Upper lobe of left lung (tissue), 6 donors: ENCODE results near the gene LYRM7. TPM values are rescaled to one million over a fixed set of nuclear protein-coding genes. Genes with fewer than 3 reads are reported as not detected.

ENCODE experiments used
- ATAC-seq, 2 donors: fragments of 200-7000 bp; cut with Tn5 transposase; one replicate each; pipeline ENCODE4 v1.9.1; 2022; ENCODE audit warnings: mild to moderate bottlenecking in 2 of 2, moderate library complexity in 2 of 2; ENCODE audit not compliant: low FRiP score in 2 of 2
- DNase-seq, 2 donors: peaks; one replicate each; pipeline ENCODE4 v3.0.0-alpha.2; 2019 to 2020
- H3K27ac ChIP-seq, 4 donors: fragments of 200-600 bp; sonication (generic); one replicate each; pipeline ENCODE4 v1.5.1; 2016 to 2019
- H3K27me3 ChIP-seq, 4 donors: fragments of 200-600 bp; sonication (generic); one replicate each; pipeline ENCODE4 v1.5.1; 2017 to 2019
- H3K36me3 ChIP-seq, 4 donors: fragments of 200-600 bp; sonication (generic); one replicate each; pipeline ENCODE4 v1.5.1; 2016 to 2019
- H3K4me1 ChIP-seq, 4 donors: fragments of 200-600 bp; sonication (generic); one replicate each; pipeline ENCODE4 v1.5.1; 2018 to 2019
- H3K4me3 ChIP-seq, 4 donors: fragments of 200-600 bp; sonication (generic); one replicate each; pipeline ENCODE4 v1.5.1; 2017 to 2019; ENCODE audit warnings: mild to moderate bottlenecking in 2 of 4, moderate library complexity in 1 of 4
- H3K9me3 ChIP-seq, 4 donors: fragments of 200-600 bp; sonication (generic); one replicate each; pipeline ENCODE4 v1.5.1; 2018 to 2019
- CTCF ChIP-seq, 6 experiments: fragments of 450-650 bp in 4 of 6; fragments of 200-600 bp in 2 of 6; sonication (generic) in 2 of 6; IDR thresholded peaks; one replicate each; pipeline ENCODE4 v1.5.1; 2016 to 2019; ENCODE audit warnings: antibody characterized with exemption in 6 of 6
- EP300 ChIP-seq, 4 donors: sonication (generic); formaldehyde crosslinking; IDR thresholded peaks; one replicate each; pipeline ENCODE4 v1.5.1; 2017; ENCODE audit warnings: antibody characterized with exemption in 4 of 4, control low read depth in 2 of 4
- POLR2A ChIP-seq, 4 donors: fragments of 450-650 bp; IDR thresholded peaks; one replicate each; pipeline ENCODE4 v1.5.1; 2016 to 2017; ENCODE audit warnings: antibody characterized with exemption in 4 of 4, mild to moderate bottlenecking in 2 of 4
- POLR2AphosphoS5 ChIP-seq, 2 donors: sonication (generic); formaldehyde crosslinking; IDR thresholded peaks; one replicate each; pipeline ENCODE4 v1.5.1; 2017; ENCODE audit warnings: antibody characterized with exemption in 2 of 2
- WGBS, 2 donors: methylation state at CpG; one replicate each; pipeline ENCODE4 v1.1.5; 2017 to 2018; 5-methylcytosine and 5-hydroxymethylcytosine counted together
- total RNA-seq, 6 donors: library from RNA; depleted of rRNA in 4 of 6; stranded (reverse); fragments of >200 nt in 4 of 6; gene quantifications; one replicate each; pipeline versions ENCODE4 v1.1.0 to v1.2.1, GENCODE V29; 2016 to 2021
- donor health status: DM: no; HTN: no; CAD: no; lungs with moderate emphysema.
- donor health status: DM: no; HTN: yes; CAD: no; lungs with severe emphysema.

LYRM7 gene
- total RNA-seq, 6 donors from 2014 or later: 1.7 to 7.1 (median 4.2) TPM

GRCh38 chr5:131156385-131156784 lies 14.4 kb upstream of the LYRM7 start:
- 93 to 100% methylated on average over 2 of the region's 2 CpGs for WGBS, 2 donors
- Histone ChIP-seq H3K36me3 (peaks cover 2 to 38% (median 28%) of the 10 kb centered on the region in 4 donors), H3K27me3 (no peaks in the 10 kb centered on the region), H3K9me3 (no peaks in the 10 kb centered on the region), H3K4me1 (no peaks in the 10 kb centered on the region), H3K4me3 (no peak overlapping the region), H3K27ac (no peak overlapping the region)
- TF ChIP-seq POLR2A (IDR thresholded peaks at IDR 0.05) (no peak), CTCF (IDR thresholded peaks at IDR 0.05) (no peak), EP300 (IDR thresholded peaks at IDR 0.05) (no peak), POLR2AphosphoS5 (IDR thresholded peaks at IDR 0.05) (no peak)
- DNase-seq: no peak
- ATAC-seq: no peak

GRCh38 chr5:131156957-131157356 lies 13.8 kb upstream of the LYRM7 start:
- no peak for DNase-seq
- Histone ChIP-seq H3K9me3 (no peaks in the 10 kb centered on the region), H3K27ac (no peak overlapping the region), H3K4me3 (no peak overlapping the region), H3K4me1 (no peaks in the 10 kb centered on the region), H3K36me3 (peaks cover 6 to 44% (median 33%) of the 10 kb centered on the region in 4 donors), H3K27me3 (no peaks in the 10 kb centered on the region)
- no peak for TF ChIP-seq CTCF (IDR thresholded peaks at IDR 0.05)
- TF ChIP-seq POLR2A (IDR thresholded peaks at IDR 0.05): no peak
- no peak for TF ChIP-seq EP300 (IDR thresholded peaks at IDR 0.05)
- TF ChIP-seq POLR2AphosphoS5 (IDR thresholded peaks at IDR 0.05): no peak
- ATAC-seq: no peak
- 94 to 99% methylated on average over 5 of the region's 5 CpGs for WGBS, 2 donors

- peaks cover 9 to 54% (median 38%) of the 10 kb centered on the region in 4 donors for H3K36me3 ChIP-seq
- peaks cover 10 to 16% (median 12%) of the 10 kb centered on the region in 4 donors for H3K4me1 ChIP-seq
- ATAC-seq (no peak), DNase-seq (no peak)
- H3K27me3 ChIP-seq: no peaks in the 10 kb centered on the region
- WGBS, 2 donors: 68 to 93% methylated on average over 2 of the region's 2 CpGs
- no peaks in the 10 kb centered on the region for H3K9me3 ChIP-seq
- TF ChIP-seq POLR2AphosphoS5 (IDR thresholded peaks at IDR 0.05) (no peak), EP300 (IDR thresholded peaks at IDR 0.05) (no peak), POLR2A (IDR thresholded peaks at IDR 0.05) (no peak), CTCF (IDR thresholded peaks at IDR 0.05) (no peak)
- H3K27ac ChIP-seq: no peak overlapping the region
- no peak overlapping the region for H3K4me3 ChIP-seq
Observed at GRCh38 chr5:131160134-131160533, 10.6 kb upstream of the LYRM7 start.

- H3K27me3 ChIP-seq: no peaks in the 10 kb centered on the region
- H3K4me3 ChIP-seq: peak overlapping the region; percentile 53 to 96 (median 75)
- TF ChIP-seq EP300 (IDR thresholded peaks at IDR 0.05) (no peak), POLR2AphosphoS5 (IDR thresholded peaks at IDR 0.05) (no peak), CTCF (IDR thresholded peaks at IDR 0.05) (no peak), POLR2A (IDR thresholded peaks at IDR 0.05) (no peak)
- no peaks in the 10 kb centered on the region for H3K9me3 ChIP-seq
- H3K27ac ChIP-seq: peak overlapping the region; percentile 95 to 96 (median 96)
- peaks cover 9 to 45% (median 32%) of the 10 kb centered on the region in 4 donors for H3K36me3 ChIP-seq
- H3K4me1 ChIP-seq: peaks cover 11 to 22% (median 14%) of the 10 kb centered on the region in 4 donors
- WGBS, 2 donors: 14 to 15% methylated on average over 9 of the region's 9 CpGs
- DNase-seq (no peak), ATAC-seq (no peak)
Observed at GRCh38 chr5:131163276-131164119, 7.2 kb upstream of the LYRM7 start.
